Kidney (tissue), 14 donors: ENCODE results near the gene CST6. TPM values are rescaled to one million over a fixed set of nuclear protein-coding genes. Genes with fewer than 3 reads are reported as not detected.

Experiments
- DNase-seq, 5 donors: peaks; one replicate each; pipeline ENCODE4 v3.0.0-alpha.2; 2013 to 2020
- FAIRE-seq: peaks from 2 replicates; lab custom pipeline; 2012; peaks lifted over from hg19 to GRCh38; lab: Jason Lieb, UNC
- H3K27ac ChIP-seq, 2 donors: one replicate each; pipeline ENCODE4 v1.7.0; 2013; ENCODE audit warnings: low read depth in 2 of 2, low read length in 2 of 2, inconsistent platforms in 1 of 2
- H3K27me3 ChIP-seq: one replicate; pipeline ENCODE4 v1.7.1; 2013; ENCODE audit warnings: low read length, inconsistent platforms; ENCODE audit not compliant: control insufficient read depth, insufficient read depth
- H3K36me3 ChIP-seq, 3 donors: one replicate each; pipeline versions ENCODE4 v1.7.0 to v1.7.1; 2013; ENCODE audit warnings: low read length in 3 of 3, control low read depth in 1 of 3, inconsistent platforms in 1 of 3; ENCODE audit not compliant: insufficient read depth in 3 of 3, control insufficient read depth in 2 of 3
- H3K4me1 ChIP-seq, 3 donors: one replicate each; pipeline versions ENCODE4 v1.7.0 to v1.7.1; 2013; ENCODE audit warnings: low read length in 3 of 3, inconsistent platforms in 1 of 3, low read depth in 1 of 3; ENCODE audit not compliant: control insufficient read depth in 2 of 3, insufficient read depth in 2 of 3
- H3K4me3 ChIP-seq, 3 donors: one replicate each; pipeline versions ENCODE4 v1.7.0 to v1.8.1; 2013; ENCODE audit warnings: low read length in 3 of 3, control low read depth in 1 of 3, inconsistent platforms in 1 of 3
- H3K9ac ChIP-seq, 3 donors: one replicate each; pipeline versions ENCODE4 v1.7.0 to v1.7.1; 2013; ENCODE audit warnings: low read length in 3 of 3, control low read depth in 1 of 3, inconsistent platforms in 1 of 3
- H3K9me3 ChIP-seq, 3 donors: one replicate each; pipeline versions ENCODE4 v1.7.0 to v1.7.1; 2013; ENCODE audit warnings: low read length in 3 of 3, control low read depth in 1 of 3, inconsistent platforms in 1 of 3; ENCODE audit not compliant: control insufficient read depth in 2 of 3, insufficient read depth in 1 of 3
- intact Hi-C: fragments of 100-400 bp; cut with DNase I; formaldehyde crosslinking; loops from one replicate; pipeline ENCODE4 v1.11.1; 2022
- polyA plus RNA-seq: library from polyadenylated mRNA; stranded (reverse); fragments of 350-450 nt; fragmentation: Illumina TruSeq; extraction: RNeasy Lipid Tissue Mini Kit (QIAGEN cat#74804); gene quantifications from one replicate; pipeline ENCODE4 v1.2.3, GENCODE V29; 2014; ENCODE audit warnings: low read depth, low replicate concordance; ENCODE audit not compliant: insufficient read depth
- total RNA-seq: library from RNA; stranded (reverse); fragmentation: NEBNext Ultra II Directional; extraction: Animal tissue kit (Norgen Biotek cat#: 25700); gene quantifications from one replicate; pipeline ENCODE4 v1.2.1, GENCODE V29; 2021
- TF ChIP-seq, protein P1 (sequence below): IDR thresholded peaks from 3 replicates; pipeline ENCODE4 v1.5.1; 2012; ENCODE audit warnings: mild to moderate bottlenecking, moderate library complexity, borderline replicate concordance; ENCODE audit not compliant: insufficient read depth; ENCODE audit errors: extremely low read depth
- donor health status: control.
- donor health status: control.
- donor health status: control.
- donor health status: control.
- donor health status: control.
- donor health status: DM: yes; HTN: yes; CAD: no.
- donor health status: Normal renal cell carcinoma (clear cell type).

The CST6 gene
- total and polyA plus RNA-seq, 2 donors from 2014 or later = 1.2 to 5.9 TPM

DNA sequence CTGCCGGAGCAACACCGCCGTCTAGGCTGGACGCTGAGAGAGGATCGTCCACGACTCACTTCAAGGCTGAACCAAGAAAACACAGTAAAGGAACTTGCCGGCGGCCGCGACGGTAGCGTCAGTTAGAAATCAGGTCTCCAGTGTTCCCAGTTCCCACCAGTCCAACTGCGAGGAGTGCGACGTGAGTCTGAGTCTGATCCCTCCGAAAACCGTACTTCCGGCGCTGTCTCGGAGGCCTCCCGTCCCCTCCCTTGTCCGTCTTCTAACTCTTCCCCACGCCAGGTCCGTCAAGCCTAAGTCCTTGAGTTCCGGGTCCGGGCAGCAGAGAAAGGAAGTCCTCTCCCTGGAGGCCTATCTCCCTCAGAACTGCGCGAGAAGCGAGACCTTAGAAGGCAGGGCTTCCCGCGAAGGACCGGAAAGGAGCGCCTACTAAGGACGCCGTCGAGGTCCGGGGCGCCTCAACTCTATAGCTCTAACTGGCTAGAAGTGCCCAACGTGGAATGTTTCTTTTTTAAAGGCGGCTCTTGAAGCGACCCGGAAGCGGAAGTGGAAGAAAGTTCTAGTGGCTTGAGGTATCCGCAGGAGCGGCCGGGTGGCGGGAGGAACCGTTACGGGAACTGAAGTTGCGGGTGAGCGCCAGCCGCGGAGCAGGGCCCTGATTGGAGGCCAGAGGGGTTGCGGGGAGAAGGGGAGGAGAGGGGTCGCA, 9.7 kb upstream of the CST6 start, which contains the start of the genes BANF1 and EIF1AD:
Gene BANF1, plus strand, starts transcription at position 562 of the 706 bp plus-strand sequence. CDS start 748 bp downstream, outside the sequence.
Gene EIF1AD, minus strand, starts transcription at position 216 of the 706 bp plus-strand sequence. CDS start 1,768 bp downstream, outside the sequence.
- TF ChIP-seq, protein P1, sequence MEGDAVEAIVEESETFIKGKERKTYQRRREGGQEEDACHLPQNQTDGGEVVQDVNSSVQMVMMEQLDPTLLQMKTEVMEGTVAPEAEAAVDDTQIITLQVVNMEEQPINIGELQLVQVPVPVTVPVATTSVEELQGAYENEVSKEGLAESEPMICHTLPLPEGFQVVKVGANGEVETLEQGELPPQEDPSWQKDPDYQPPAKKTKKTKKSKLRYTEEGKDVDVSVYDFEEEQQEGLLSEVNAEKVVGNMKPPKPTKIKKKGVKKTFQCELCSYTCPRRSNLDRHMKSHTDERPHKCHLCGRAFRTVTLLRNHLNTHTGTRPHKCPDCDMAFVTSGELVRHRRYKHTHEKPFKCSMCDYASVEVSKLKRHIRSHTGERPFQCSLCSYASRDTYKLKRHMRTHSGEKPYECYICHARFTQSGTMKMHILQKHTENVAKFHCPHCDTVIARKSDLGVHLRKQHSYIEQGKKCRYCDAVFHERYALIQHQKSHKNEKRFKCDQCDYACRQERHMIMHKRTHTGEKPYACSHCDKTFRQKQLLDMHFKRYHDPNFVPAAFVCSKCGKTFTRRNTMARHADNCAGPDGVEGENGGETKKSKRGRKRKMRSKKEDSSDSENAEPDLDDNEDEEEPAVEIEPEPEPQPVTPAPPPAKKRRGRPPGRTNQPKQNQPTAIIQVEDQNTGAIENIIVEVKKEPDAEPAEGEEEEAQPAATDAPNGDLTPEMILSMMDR = no peak
- Histone ChIP-seq H3K9me3 (no peaks in the 10 kb centered on the region), H3K9ac (peak within 1 kb of the TSS; percentile 81 to 99 (median 99)), H3K27me3 (no peaks in the 10 kb centered on the region), H3K27ac (peak within 1 kb of the TSS; percentile 95 to 99), H3K4me1 (peaks cover 0 to 10% (median 0%) of the 10 kb centered on the region in 3 donors), H3K4me3 (peak within 1 kb of the TSS; percentile 97 to 100 (median 99)), H3K36me3 (peaks cover 11 to 39% (median 32%) of the 10 kb centered on the region in 3 donors)
- intact Hi-C loops = no loop called here
- FAIRE-seq = no peak
- DNase-seq = peak; percentile 95 to 99 (median 95)

DNA sequence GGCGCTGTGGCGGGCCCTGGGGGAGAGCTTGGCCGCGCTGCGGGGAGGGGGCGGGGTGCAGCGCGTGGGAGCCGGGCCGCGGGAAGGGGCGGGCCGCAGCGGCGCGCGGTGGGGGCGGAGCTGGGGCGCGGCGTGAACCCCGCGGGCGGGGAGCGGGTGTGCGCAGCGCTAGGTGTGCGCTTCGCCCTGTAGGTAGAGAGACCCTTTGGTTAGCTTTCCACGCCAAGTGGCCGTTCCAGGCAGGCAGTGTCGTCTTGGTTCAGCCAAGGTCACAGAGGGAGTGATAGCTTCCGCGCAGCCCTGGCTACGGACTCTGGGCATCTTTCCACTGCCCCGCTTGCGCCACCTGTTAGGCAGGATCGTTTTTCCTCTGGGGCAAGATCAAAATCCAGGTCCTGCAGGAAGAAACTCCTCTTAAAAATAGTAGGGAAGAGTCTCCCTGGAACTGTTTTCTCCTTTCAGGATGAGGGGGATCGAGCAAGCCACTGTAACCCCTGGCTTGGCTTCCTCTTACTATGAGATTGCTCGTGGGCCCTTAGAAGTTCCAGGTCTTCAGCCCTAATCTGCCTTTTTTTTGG, 9.1 kb upstream of the CST6 start:
- no peaks in the 10 kb centered on the region for H3K9me3 ChIP-seq
- intact Hi-C loops = no loop called here
- H3K36me3 ChIP-seq = peaks cover 8 to 34% (median 26%) of the 10 kb centered on the region in 3 donors
- DNase-seq = peak in 4 of 5 donors; percentile 53 to 74 (median 65)
- TF ChIP-seq, protein P1 = peak; percentile 5
- peak overlapping the region; percentile 61 to 99 (median 64) for H3K9ac ChIP-seq
- H3K4me3 ChIP-seq = peak overlapping the region; percentile 97 to 100 (median 99)
- no peaks in the 10 kb centered on the region for H3K27me3 ChIP-seq
- H3K4me1 ChIP-seq = peaks cover 0 to 10% (median 0%) of the 10 kb centered on the region in 3 donors
- H3K27ac ChIP-seq = peak overlapping the region; percentile 95 to 99
- no peak for FAIRE-seq

DNA sequence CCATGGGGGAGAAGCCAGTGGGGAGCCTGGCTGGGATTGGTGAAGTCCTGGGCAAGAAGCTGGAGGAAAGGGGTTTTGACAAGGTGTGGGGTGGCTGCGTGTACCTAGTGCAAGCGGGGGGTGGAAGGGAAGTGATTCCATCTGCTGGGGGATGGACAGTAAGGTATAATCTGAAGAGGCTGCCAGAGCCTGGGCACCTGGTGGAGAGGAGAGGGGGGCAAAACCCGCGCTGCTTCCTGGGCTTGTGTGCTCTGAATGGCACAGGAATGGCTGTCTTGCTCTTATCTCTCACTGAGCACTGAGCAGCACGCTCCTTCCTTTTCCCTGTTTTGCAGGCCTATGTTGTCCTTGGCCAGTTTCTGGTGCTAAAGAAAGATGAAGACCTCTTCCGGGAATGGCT, 8.5 kb upstream of the CST6 start:
- peak overlapping the region in 1 of 2 donors; percentile 99 for H3K27ac ChIP-seq
- DNase-seq (peak in 1 of 5 donors; percentile 56), FAIRE-seq (no peak)
- no peaks in the 10 kb centered on the region for H3K9me3 ChIP-seq
- TF ChIP-seq, protein P1 = no peak
- H3K27me3 ChIP-seq = no peaks in the 10 kb centered on the region
- intact Hi-C loops = no loop called here
- peak overlapping the region in 2 of 3 donors; percentile 97 to 100 for H3K4me3 ChIP-seq
- H3K4me1 ChIP-seq = peaks cover 0 to 10% (median 0%) of the 10 kb centered on the region in 3 donors
- peak overlapping the region; percentile 61 to 92 (median 64) for H3K9ac ChIP-seq
- H3K36me3 ChIP-seq = peaks cover 8 to 28% (median 22%) of the 10 kb centered on the region in 3 donors
